Stimulated activated naive B cell treated with anti-CD40 and anti-IgM and Interleukin-4, amounts not matched to agents 10 μg/mL and 1 μg/mL and 100 μg/mL, for 72 hours (primary cell): ENCODE measurements around the gene CIAPIN1.

Experiments
- ATAC-seq, 2 donors: fragments of 150-1000 bp; cut with Tn5 transposase; replicated peaks; 2 replicates each; pipeline ENCODE4 v1.10.0; 2021; ENCODE audit warnings: moderate library complexity in 1 of 2
- DNase-seq: peaks from one replicate; pipeline ENCODE4 v3.0.0; 2021
- H3K27ac Mint-ChIP-seq: one replicate; pipeline ENCODE4 v1.8.0; 2022; ENCODE audit warnings: mild to moderate bottlenecking, mixed read lengths
- H3K27me3 Mint-ChIP-seq, 2 donors: one replicate each; pipeline ENCODE4 v1.8.0; 2022; ENCODE audit warnings: mixed read lengths in 2 of 2
- H3K36me3 Mint-ChIP-seq, 2 donors: one replicate each; pipeline ENCODE4 v1.8.0; 2022; ENCODE audit warnings: mixed read lengths in 2 of 2, mild to moderate bottlenecking in 1 of 2
- H3K4me1 Mint-ChIP-seq, 2 donors: one replicate each; pipeline ENCODE4 v1.8.0; 2022; ENCODE audit warnings: mixed read lengths in 2 of 2, mild to moderate bottlenecking in 1 of 2
- H3K4me3 Mint-ChIP-seq, 2 donors: one replicate each; pipeline ENCODE4 v1.8.0; 2022; ENCODE audit warnings: mild to moderate bottlenecking in 2 of 2, mixed read lengths in 2 of 2, moderate library complexity in 1 of 2
- H3K9me3 Mint-ChIP-seq, 2 donors: one replicate each; pipeline ENCODE4 v1.8.0; 2022; ENCODE audit warnings: mixed read lengths in 2 of 2, mild to moderate bottlenecking in 1 of 2

The CIAPIN1 gene

DNA sequence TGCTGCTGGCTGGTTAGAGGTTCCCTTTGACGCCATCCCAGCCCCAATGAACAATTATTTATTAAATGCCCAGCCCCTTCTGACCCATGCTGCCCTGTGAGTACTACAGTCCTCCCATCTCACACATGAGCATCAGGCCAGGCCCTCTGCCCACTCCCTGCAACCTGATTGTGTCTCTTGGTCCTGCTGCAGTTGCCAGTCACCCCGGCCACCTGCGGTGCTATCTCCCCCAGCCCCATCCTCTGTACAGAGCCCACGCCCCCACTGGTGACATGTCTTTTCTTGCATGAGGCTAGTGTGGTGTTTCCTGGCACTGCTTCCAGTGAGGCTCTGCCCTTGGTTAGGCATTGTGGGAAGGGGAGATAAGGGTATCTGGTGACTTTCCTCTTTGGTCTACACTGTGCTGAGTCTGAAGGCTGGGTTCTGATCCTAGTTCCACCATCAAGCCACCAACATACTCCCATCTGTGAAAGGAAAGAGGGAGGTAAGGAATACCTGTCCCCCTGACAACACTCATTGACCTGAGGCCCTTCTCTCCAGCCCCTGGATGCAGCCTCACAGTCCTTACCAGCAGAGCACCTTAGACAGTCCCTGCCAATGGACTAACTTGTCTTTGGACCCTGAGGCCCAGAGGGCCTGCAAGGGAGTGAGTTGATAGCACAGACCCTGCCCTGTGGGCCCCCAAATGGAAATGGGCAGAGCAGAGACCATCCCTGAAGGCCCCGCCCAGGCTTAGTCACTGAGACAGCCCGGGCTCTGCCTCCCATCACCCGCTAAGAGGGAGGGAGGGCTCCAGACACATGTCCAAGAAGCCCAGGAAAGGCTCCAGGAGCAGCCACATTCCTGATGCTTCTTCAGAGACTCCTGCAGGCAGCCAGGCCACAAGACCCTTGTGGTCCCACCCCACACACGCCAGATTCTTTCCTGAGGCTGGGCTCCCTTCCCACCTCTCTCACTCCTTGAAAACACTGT is 63.6 kb downstream of the CIAPIN1 start:
- H3K27me3 Mint-ChIP-seq = no peaks in the 10 kb centered on the region
- no peak for DNase-seq
- peak; percentile 14 to 28 for ATAC-seq
- peaks cover 0 to 1% of the 10 kb centered on the region in 2 donors for H3K9me3 Mint-ChIP-seq
- H3K4me3 Mint-ChIP-seq = peak overlapping the region; percentile 49 to 62
- H3K27ac Mint-ChIP-seq = peak overlapping the region; percentile 93
- peaks cover 0 to 6% of the 10 kb centered on the region in 2 donors for H3K36me3 Mint-ChIP-seq
- H3K4me1 Mint-ChIP-seq = peaks cover 58 to 90% of the 10 kb centered on the region in 2 donors

GRCh38 chr16:57382535-57383275 is 64.5 kb downstream of the CIAPIN1 start:
- Mint-ChIP-seq H3K27me3 (no peaks in the 10 kb centered on the region), H3K9me3 (no peaks in the 10 kb centered on the region), H3K27ac (peak overlapping the region; percentile 93), H3K4me1 (peaks cover 54 to 89% of the 10 kb centered on the region in 2 donors), H3K4me3 (peak overlapping the region in 1 of 2 donors; percentile 31), H3K36me3 (peaks cover 0 to 6% of the 10 kb centered on the region in 2 donors)
- ATAC-seq (no peak), DNase-seq (no peak)

DNA sequence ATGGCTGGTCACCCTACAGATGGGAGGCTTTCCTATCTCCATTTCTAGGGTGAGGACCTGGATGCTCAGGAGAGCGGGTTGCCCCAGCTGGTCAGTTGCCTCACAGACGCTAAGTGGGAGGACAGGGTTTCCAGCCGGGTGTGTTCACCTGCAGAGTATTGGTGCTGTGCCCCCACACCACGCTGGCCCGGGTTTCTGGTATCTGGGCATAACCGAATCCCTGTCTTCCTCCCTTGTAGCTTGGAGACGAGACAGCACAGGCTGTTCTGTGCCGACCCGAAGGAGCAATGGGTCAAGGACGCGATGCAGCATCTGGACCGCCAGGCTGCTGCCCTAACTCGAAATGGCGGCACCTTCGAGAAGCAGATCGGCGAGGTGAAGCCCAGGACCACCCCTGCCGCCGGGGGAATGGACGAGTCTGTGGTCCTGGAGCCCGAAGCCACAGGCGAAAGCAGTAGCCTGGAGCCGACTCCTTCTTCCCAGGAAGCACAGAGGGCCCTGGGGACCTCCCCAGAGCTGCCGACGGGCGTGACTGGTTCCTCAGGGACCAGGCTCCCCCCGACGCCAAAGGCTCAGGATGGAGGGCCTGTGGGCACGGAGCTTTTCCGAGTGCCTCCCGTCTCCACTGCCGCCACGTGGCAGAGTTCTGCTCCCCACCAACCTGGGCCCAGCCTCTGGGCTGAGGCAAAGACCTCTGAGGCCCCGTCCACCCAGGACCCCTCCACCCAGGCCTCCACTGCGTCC is 65.2 kb downstream of the CIAPIN1 start:
- Mint-ChIP-seq H3K36me3 (peaks cover 0 to 6% of the 10 kb centered on the region in 2 donors), H3K4me1 (peaks cover 55 to 89% of the 10 kb centered on the region in 2 donors)
- ATAC-seq = no peak

GRCh38 chr16:57380671-57381462 is 66.3 kb downstream of the CIAPIN1 start:
- peak overlapping the region; percentile 73 for H3K27ac Mint-ChIP-seq
- H3K9me3 Mint-ChIP-seq = no peaks in the 10 kb centered on the region
- peaks cover 57 to 91% of the 10 kb centered on the region in 2 donors for H3K4me1 Mint-ChIP-seq
- peaks cover 0 to 6% of the 10 kb centered on the region in 2 donors for H3K36me3 Mint-ChIP-seq
- ATAC-seq = no peak
- H3K4me3 Mint-ChIP-seq = no peak overlapping the region
- H3K27me3 Mint-ChIP-seq = no peaks in the 10 kb centered on the region
- DNase-seq = no peak

More for the DNA sequence above, 65.2 kb downstream of the CIAPIN1 start:
- H3K27me3 Mint-ChIP-seq = no peaks in the 10 kb centered on the region
- DNase-seq = no peak
- H3K27ac Mint-ChIP-seq = peak overlapping the region; percentile 73
- no peaks in the 10 kb centered on the region for H3K9me3 Mint-ChIP-seq
- H3K4me3 Mint-ChIP-seq = no peak overlapping the region

DNA sequence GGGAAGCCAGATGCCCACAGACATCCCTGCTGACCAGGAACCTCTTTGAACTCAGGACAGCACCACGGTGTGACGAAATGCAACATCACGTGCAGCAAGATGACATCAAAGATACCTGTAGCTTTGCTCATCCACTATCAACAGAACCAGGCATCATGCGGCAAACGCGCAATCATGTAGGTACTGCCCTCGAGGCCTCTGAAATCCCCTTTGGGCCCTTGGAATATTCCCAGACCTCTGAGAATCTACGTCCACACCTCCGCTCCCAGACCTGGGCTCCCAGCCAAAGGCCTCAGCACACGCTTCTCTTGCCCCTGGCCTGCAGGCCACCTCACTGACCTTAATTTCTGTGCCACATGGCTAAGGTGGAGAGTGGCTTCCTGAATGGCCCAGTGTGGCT is 67.6 kb downstream of the CIAPIN1 start:
- H3K4me3 Mint-ChIP-seq = no peak overlapping the region
- H3K36me3 Mint-ChIP-seq = peaks cover 0 to 6% of the 10 kb centered on the region in 2 donors
- peaks cover 59 to 95% of the 10 kb centered on the region in 2 donors for H3K4me1 Mint-ChIP-seq
- H3K27me3 Mint-ChIP-seq = no peaks in the 10 kb centered on the region
- H3K9me3 Mint-ChIP-seq = no peaks in the 10 kb centered on the region
- DNase-seq (no peak), ATAC-seq (no peak)
- no peak overlapping the region for H3K27ac Mint-ChIP-seq
